ENCODE results near the gene MFAP5.

Gene MFAP5

GRCh38 chr12:8664228-8664913 is 1.7 kb upstream of the MFAP5 start:
- DNase-seq (ENCODE audit: extremely low spot score): no peak
- ChIA-PET CTCF (no interaction called here), POLR2A (no interaction called here)
- TF ChIP-seq BHLHE40 (IDR thresholded peaks at IDR 0.05; ENCODE audit: borderline replicate concordance) (no peak), NFRKB (IDR thresholded peaks at IDR 0.05) (no peak), FOXA1 (IDR thresholded peaks at IDR 0.05) (no peak), CTBP1 (IDR thresholded peaks at IDR 0.05; ENCODE audit: borderline replicate concordance) (no peak), ELF4 (IDR thresholded peaks at IDR 0.05) (no peak), FOXK2 (IDR thresholded peaks at IDR 0.05) (no peak), SUZ12 (IDR thresholded peaks at IDR 0.05) (no peak), ARNT (IDR thresholded peaks at IDR 0.05) (no peak), ZNF384 (IDR thresholded peaks at IDR 0.05) (no peak), TARDBP (IDR thresholded peaks at IDR 0.05) (no peak), L3MBTL2 (conservative IDR thresholded peaks at IDR 0.05) (no peak), LEF1 (IDR thresholded peaks at IDR 0.05; ENCODE audit: borderline replicate concordance) (no peak), HDGF (IDR thresholded peaks at IDR 0.05; ENCODE audit: borderline replicate concordance) (no peak), FOXM1 (IDR thresholded peaks at IDR 0.05; ENCODE audit: borderline replicate concordance) (no peak), SP1 (IDR thresholded peaks at IDR 0.05) (no peak)
- TF ChIP-seq, protein P1, sequence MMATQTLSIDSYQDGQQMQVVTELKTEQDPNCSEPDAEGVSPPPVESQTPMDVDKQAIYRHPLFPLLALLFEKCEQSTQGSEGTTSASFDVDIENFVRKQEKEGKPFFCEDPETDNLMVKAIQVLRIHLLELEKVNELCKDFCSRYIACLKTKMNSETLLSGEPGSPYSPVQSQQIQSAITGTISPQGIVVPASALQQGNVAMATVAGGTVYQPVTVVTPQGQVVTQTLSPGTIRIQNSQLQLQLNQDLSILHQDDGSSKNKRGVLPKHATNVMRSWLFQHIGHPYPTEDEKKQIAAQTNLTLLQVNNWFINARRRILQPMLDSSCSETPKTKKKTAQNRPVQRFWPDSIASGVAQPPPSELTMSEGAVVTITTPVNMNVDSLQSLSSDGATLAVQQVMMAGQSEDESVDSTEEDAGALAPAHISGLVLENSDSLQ (IDR thresholded peaks at IDR 0.05): no peak

- ChIA-PET POLR2A (no interaction called here), CTCF (interaction anchor here (0.8 kb wide), 1 partner anchor 196 kb away, joined by 3 read pairs; no protein-coding TSS in a partner anchor)
- DNase-seq (ENCODE audit: extremely low spot score): no peak
- TF ChIP-seq, protein P1 (IDR thresholded peaks at IDR 0.05): no peak
- no peak for TF ChIP-seq FOXM1 (IDR thresholded peaks at IDR 0.05; ENCODE audit: borderline replicate concordance)
- TF ChIP-seq ZNF384 (IDR thresholded peaks at IDR 0.05): no peak
- TF ChIP-seq BHLHE40 (IDR thresholded peaks at IDR 0.05; ENCODE audit: borderline replicate concordance): no peak
- no peak for TF ChIP-seq SP1 (IDR thresholded peaks at IDR 0.05)
- no peak for TF ChIP-seq ELF4 (IDR thresholded peaks at IDR 0.05)
- no peak for TF ChIP-seq FOXK2 (IDR thresholded peaks at IDR 0.05)
- no peak for TF ChIP-seq HDGF (IDR thresholded peaks at IDR 0.05; ENCODE audit: borderline replicate concordance)
- no peak for TF ChIP-seq ARNT (IDR thresholded peaks at IDR 0.05)
- TF ChIP-seq FOXA1 (IDR thresholded peaks at IDR 0.05): no peak
- TF ChIP-seq CTBP1 (IDR thresholded peaks at IDR 0.05; ENCODE audit: borderline replicate concordance): no peak
- no peak for TF ChIP-seq L3MBTL2 (conservative IDR thresholded peaks at IDR 0.05)
- no peak for TF ChIP-seq SUZ12 (IDR thresholded peaks at IDR 0.05)
Observed at GRCh38 chr12:8661751-8662150, 875 bp downstream of the MFAP5 start.

DNA sequence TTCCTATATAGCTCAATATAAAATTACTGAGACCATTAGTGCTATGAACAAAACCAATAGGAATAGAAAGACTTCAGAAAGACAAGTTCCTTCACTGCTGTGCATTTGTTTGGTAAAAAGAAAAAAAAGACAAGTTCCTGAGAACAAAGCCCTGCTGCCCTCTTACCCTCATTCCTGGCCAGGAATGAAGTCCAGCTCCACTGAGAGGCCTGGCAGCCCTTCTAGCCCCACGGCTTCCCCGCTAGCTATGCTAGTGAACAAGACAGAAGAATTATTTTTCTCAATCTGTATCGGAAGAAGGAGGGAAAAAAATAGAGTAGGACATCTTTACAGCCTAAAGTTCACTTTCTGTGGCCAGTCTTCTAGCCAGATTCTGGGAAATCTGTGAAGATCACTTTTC is 1.6 kb downstream of the MFAP5 start:
- CTCF ChIA-PET: interaction anchor here (0.6 to 1.6 kb wide), 2 partner anchors 96 to 229 kb away, joined by 3 read pairs; no protein-coding TSS in a partner anchor
- TF ChIP-seq ARNT (IDR thresholded peaks at IDR 0.05): no peak
- no peak for TF ChIP-seq SUZ12 (IDR thresholded peaks at IDR 0.05)
- TF ChIP-seq L3MBTL2 (conservative IDR thresholded peaks at IDR 0.05): no peak
- no peak for TF ChIP-seq NFRKB (IDR thresholded peaks at IDR 0.05)
- TF ChIP-seq FOXK2 (IDR thresholded peaks at IDR 0.05): no peak
- TF ChIP-seq LEF1 (IDR thresholded peaks at IDR 0.05; ENCODE audit: borderline replicate concordance): no peak
- no peak for TF ChIP-seq SP1 (IDR thresholded peaks at IDR 0.05)
- no peak for TF ChIP-seq FOXM1 (IDR thresholded peaks at IDR 0.05; ENCODE audit: borderline replicate concordance)
- no peak for TF ChIP-seq HDGF (IDR thresholded peaks at IDR 0.05; ENCODE audit: borderline replicate concordance)
- no peak for TF ChIP-seq CTBP1 (IDR thresholded peaks at IDR 0.05; ENCODE audit: borderline replicate concordance)
- no peak for TF ChIP-seq ELF4 (IDR thresholded peaks at IDR 0.05)
- TF ChIP-seq FOXA1 (IDR thresholded peaks at IDR 0.05): no peak
- no peak for DNase-seq (ENCODE audit: extremely low spot score)
- POLR2A ChIA-PET: no interaction called here

- POLR2A ChIA-PET: no interaction called here
- TF ChIP-seq ZNF384 (IDR thresholded peaks at IDR 0.05): no peak
- no peak for DNase-seq (ENCODE audit: extremely low spot score)
- CTCF ChIA-PET: interaction anchor here (0.7 to 2.3 kb wide), 5 partner anchors 10 to 390 kb away, joined by 3 to 10 read pairs (median 3); no protein-coding TSS in a partner anchor
Observed at GRCh38 chr12:8658346-8658745, 4.3 kb downstream of the MFAP5 start.

DNA sequence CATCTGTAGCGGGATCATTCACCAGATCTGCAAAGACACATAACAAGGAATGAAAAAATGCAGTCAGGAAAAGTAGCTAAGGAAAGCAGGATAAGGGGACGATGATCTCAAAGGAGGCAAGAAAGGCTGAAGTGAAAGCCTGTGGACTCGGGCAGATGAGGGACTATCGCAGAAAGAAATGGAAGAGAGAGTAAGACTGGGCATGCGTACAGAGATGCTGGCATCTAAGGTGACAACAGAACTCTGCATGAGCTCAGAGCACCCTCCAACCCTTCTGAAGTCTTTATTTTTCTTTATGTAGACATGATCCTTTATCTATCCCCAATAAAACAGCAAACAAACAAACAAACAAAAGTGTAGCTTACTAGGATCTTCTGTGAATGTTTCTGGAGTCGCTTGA is 7.2 kb downstream of the MFAP5 start:
- no peak for DNase-seq (ENCODE audit: extremely low spot score)
- TF ChIP-seq, protein P1 (IDR thresholded peaks at IDR 0.05): no peak
- TF ChIP-seq ELF4 (IDR thresholded peaks at IDR 0.05) (no peak), TARDBP (IDR thresholded peaks at IDR 0.05) (no peak), FOXM1 (IDR thresholded peaks at IDR 0.05; ENCODE audit: borderline replicate concordance) (no peak), SUZ12 (IDR thresholded peaks at IDR 0.05) (no peak), FOXK2 (IDR thresholded peaks at IDR 0.05) (no peak), ARNT (IDR thresholded peaks at IDR 0.05) (no peak), SP1 (IDR thresholded peaks at IDR 0.05) (no peak), CTBP1 (IDR thresholded peaks at IDR 0.05; ENCODE audit: borderline replicate concordance) (no peak)
- ChIA-PET CTCF (interaction anchor here (1.4 to 1.7 kb wide), 2 partner anchors 111 to 235 kb away, joined by 6 to 7 read pairs; no protein-coding TSS in a partner anchor), POLR2A (no interaction called here)

DNA sequence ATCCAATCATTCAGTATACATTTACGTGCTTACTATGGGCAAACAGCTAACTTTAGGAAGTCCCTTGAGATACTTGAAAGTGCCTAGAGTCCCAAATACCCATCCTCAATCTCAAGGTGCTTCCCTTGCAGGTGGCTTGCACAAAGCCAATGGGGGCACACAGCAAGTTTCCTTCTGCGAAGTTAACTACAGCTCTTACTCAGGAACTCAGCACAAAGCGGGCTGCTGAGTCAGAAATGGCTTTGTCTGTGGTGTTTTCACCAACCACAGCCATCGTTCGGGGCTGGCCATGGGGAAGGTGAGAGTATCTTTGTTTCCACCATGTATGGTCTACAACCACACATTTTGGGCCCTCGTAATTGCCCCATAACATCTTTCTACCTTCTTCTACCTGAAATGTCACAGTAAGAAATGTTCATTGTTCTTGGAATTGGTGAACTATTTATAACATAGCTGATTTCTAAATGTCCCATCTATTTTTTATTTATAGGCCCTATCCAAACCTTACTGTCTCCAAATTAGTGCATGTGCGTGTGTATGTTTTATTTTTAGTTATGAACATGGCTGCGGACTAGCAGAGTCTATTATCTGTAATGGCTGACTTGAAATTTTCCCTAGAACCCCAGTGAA is 13.9 kb downstream of the MFAP5 start:
- ChIA-PET CTCF (interaction anchor here (0.9 kb wide), 1 partner anchor 9 kb away, joined by 4 read pairs; no protein-coding TSS in a partner anchor), POLR2A (no interaction called here)
- no peak for DNase-seq (ENCODE audit: extremely low spot score)
- TF ChIP-seq NFRKB (IDR thresholded peaks at IDR 0.05): no peak
- TF ChIP-seq FOXA1 (IDR thresholded peaks at IDR 0.05): no peak
- no peak for TF ChIP-seq L3MBTL2 (conservative IDR thresholded peaks at IDR 0.05)
- no peak for TF ChIP-seq SP1 (IDR thresholded peaks at IDR 0.05)
- TF ChIP-seq CTBP1 (IDR thresholded peaks at IDR 0.05; ENCODE audit: borderline replicate concordance): no peak
- no peak for TF ChIP-seq ZNF384 (IDR thresholded peaks at IDR 0.05)
- no peak for TF ChIP-seq LEF1 (IDR thresholded peaks at IDR 0.05; ENCODE audit: borderline replicate concordance)
- no peak for TF ChIP-seq FOXK2 (IDR thresholded peaks at IDR 0.05)
- no peak for TF ChIP-seq SUZ12 (IDR thresholded peaks at IDR 0.05)
- no peak for TF ChIP-seq HDGF (IDR thresholded peaks at IDR 0.05; ENCODE audit: borderline replicate concordance)
- TF ChIP-seq BHLHE40 (IDR thresholded peaks at IDR 0.05; ENCODE audit: borderline replicate concordance): no peak
- TF ChIP-seq, protein P1 (IDR thresholded peaks at IDR 0.05): no peak

Data from HEK293T (cell line).